A549 (cell line): Measurements from ENCODE around the gene MYLK3. TPM values are rescaled to one million over a fixed set of nuclear protein-coding genes. Genes with fewer than 3 reads are reported as not detected.

Experiments used
- ATAC-seq, 2 experiments: fragments of 200-7000 bp in 1 of 2; fragments of >200 bp in 1 of 2; cut with Nextera tagmentation in 1 of 2; cut with Tn5 transposase in 1 of 2; 3 replicates each; pipeline versions ENCODE4 v1.8.0 to v1.9.1; 2018 to 2020; ENCODE audit warnings: mild to moderate bottlenecking in 1 of 2, moderate library complexity in 1 of 2
- CTCF ChIA-PET: fragments of 300-600 bp; sonication (Branson Sonifier 250); formaldehyde crosslinking; extraction: SDS; loops from one replicate; lab custom pipeline; 2021; ENCODE audit warnings: antibody characterized with exemption, inconsistent platforms; lab: Yijun Ruan, JAX
- POLR2A ChIA-PET: fragments of 350-600 bp; formaldehyde crosslinking; extraction: SDS; loops from one replicate; lab custom pipeline; 2021; ENCODE audit warnings: antibody characterized with exemption, inconsistent platforms; lab: Yijun Ruan, JAX
- DNase-seq, 2 experiments: peaks; one replicate each; pipeline versions ENCODE4 v3.0.0 to v3.0.0-alpha.2; 2011 to 2016; ENCODE audit warnings: low read depth in 1 of 2, low spot score in 1 of 2
- FAIRE-seq: peaks from 2 replicates; lab custom pipeline; 2011; peaks lifted over from hg19 to GRCh38; lab: Jason Lieb, UNC
- H3K27ac ChIP-seq, 2 experiments: fragments of >200 bp; sonication (Bioruptor Twin); formaldehyde crosslinking; 3 replicates each; pipeline ENCODE4 v1.5.1; 2016 to 2017
- H3K4me1 ChIP-seq: fragments of >200 bp; sonication (Bioruptor Twin); formaldehyde crosslinking; 3 replicates; pipeline ENCODE4 v1.6.1; 2016
- H3K4me2 ChIP-seq: fragments of >200 bp; sonication (Bioruptor Twin); formaldehyde crosslinking; 3 replicates; pipeline ENCODE4 v1.6.1; 2016
- H3K4me3 ChIP-seq: fragments of >200 bp; sonication (Bioruptor Twin); formaldehyde crosslinking; 3 replicates; pipeline ENCODE4 v1.5.1; 2016
- H3K9me3 ChIP-seq: fragments of >200 bp; sonication (Bioruptor Twin); formaldehyde crosslinking; 3 replicates; pipeline ENCODE4 v1.6.1; 2016
- BHLHE40 ChIP-seq: IDR thresholded peaks from 2 replicates; pipeline ENCODE4 v1.6.1; 2012; ENCODE audit warnings: low read depth, low read length, inconsistent platforms
- CEBPB ChIP-seq, 2 experiments: fragments of >200 bp in 1 of 2; sonication (Bioruptor Twin) in 1 of 2; formaldehyde crosslinking in 1 of 2; IDR thresholded peaks; 2 replicates each; pipeline ENCODE4 v1.6.1; 2012 to 2016
- CHD2 ChIP-seq: fragments of 150-350 bp; IDR thresholded peaks from 2 replicates; pipeline ENCODE4 v1.6.1; 2014; ENCODE audit warnings: low read length; ENCODE audit not compliant: partially characterized antibody
- EHMT2 ChIP-seq: fragments of 200-600 bp; sonication (generic); IDR thresholded peaks from 2 replicates; pipeline ENCODE4 v1.6.1; 2016; ENCODE audit warnings: antibody characterized with exemption, low read depth, mild to moderate bottlenecking, moderate library complexity
- EP300 ChIP-seq, 2 experiments: fragments of >200 bp; sonication (Bioruptor Twin); formaldehyde crosslinking; IDR thresholded peaks; 2 replicates in 1 of 2; 3 replicates in 1 of 2; pipeline ENCODE4 v1.6.1; 2016 to 2017
- HES2 ChIP-seq: fragments of >200 bp; sonication (Bioruptor Twin); formaldehyde crosslinking; IDR thresholded peaks from 2 replicates; pipeline ENCODE4 v1.6.1; 2016
- HOXA7 ChIP-seq: fragments of 250-450 bp; sonication (Bioruptor Pico); IDR thresholded peaks from 2 replicates; pipeline ENCODE4 v1.5.0; 2020; ENCODE audit warnings: mild to moderate bottlenecking, moderate library complexity
- HOXB5 ChIP-seq: fragments of 250-450 bp; sonication (Bioruptor Pico); IDR thresholded peaks from 2 replicates; pipeline ENCODE4 v1.5.0; 2020; ENCODE audit warnings: mild to moderate bottlenecking, moderate library complexity
- MAFK ChIP-seq: fragments of 450-650 bp; IDR thresholded peaks from 2 replicates; pipeline ENCODE4 v1.6.1; 2014; ENCODE audit not compliant: partially characterized antibody
- MAZ ChIP-seq: fragments of 150-350 bp; IDR thresholded peaks from 2 replicates; pipeline ENCODE4 v1.6.1; 2014; ENCODE audit warnings: antibody characterized with exemption, low read depth, low read length, borderline replicate concordance
- NFE2L2 ChIP-seq: fragments of 150-350 bp; conservative IDR thresholded peaks from 2 replicates; pipeline ENCODE4 v1.6.1; 2014; ENCODE audit warnings: low read length
- POLR2A ChIP-seq: IDR thresholded peaks from 2 replicates; pipeline ENCODE4 v1.6.1; 2012; ENCODE audit warnings: mild to moderate bottlenecking, low read length
- POLR2AphosphoS2 ChIP-seq: conservative IDR thresholded peaks from 2 replicates; pipeline ENCODE4 v1.6.1; 2012; ENCODE audit warnings: low read length, improper control_type of control experiment, inconsistent platforms
- RCOR1 ChIP-seq: fragments of 150-350 bp; IDR thresholded peaks from 2 replicates; pipeline ENCODE4 v1.6.1; 2014; ENCODE audit warnings: antibody characterized with exemption, low read length, low read depth
- REST ChIP-seq: fragments of 200-600 bp; sonication (generic); IDR thresholded peaks from 2 replicates; pipeline ENCODE4 v1.6.1; 2016; ENCODE audit warnings: antibody characterized with exemption, mild to moderate bottlenecking, moderate library complexity
- SMC3 ChIP-seq: fragments of >200 bp; sonication (Bioruptor Twin); formaldehyde crosslinking; IDR thresholded peaks from 3 replicates; pipeline ENCODE4 v1.6.1; 2018; ENCODE audit warnings: inconsistent platforms
- SREBF2 ChIP-seq: fragments of 450-650 bp; IDR thresholded peaks from 2 replicates; pipeline ENCODE4 v1.6.1; 2014; ENCODE audit warnings: mild to moderate bottlenecking, moderate library complexity
- TP53 ChIP-seq: fragments of 250-450 bp; sonication (Bioruptor Pico); IDR thresholded peaks from 2 replicates; pipeline ENCODE4 v1.5.0; 2021; ENCODE audit warnings: mild to moderate bottlenecking, moderate library complexity
- ZFP36 ChIP-seq: fragments of 450-650 bp; IDR thresholded peaks from 2 replicates; pipeline ENCODE4 v1.6.1; 2014; ENCODE audit warnings: borderline replicate concordance; ENCODE audit not compliant: partially characterized antibody
- WGBS: methylation state at CpG from one replicate; pipeline ENCODE4 v1.1.6; 2017; ENCODE audit errors: missing lambda C conversion rate; 5-methylcytosine and 5-hydroxymethylcytosine counted together
- polyA plus RNA-seq, 4 experiments: library from polyadenylated mRNA; depleted of rRNA in 3 of 4; stranded (reverse); fragments of >200 nt; fragmentation: RNase III in 1 of 4; extraction: RNeasy Plus Mini Kit Qiagen cat#74134 plus additional on column Dnase treatment in 1 of 4; gene quantifications; 2 replicates in 3 of 4; 3 replicates in 1 of 4; pipeline ENCODE4 v1.2.3, GENCODE V29; 2011 to 2017
- TF ChIP-seq, protein P1 (sequence below): fragments of 250-450 bp; sonication (Bioruptor Pico); IDR thresholded peaks from 2 replicates; pipeline ENCODE4 v1.5.0; 2021; ENCODE audit warnings: mild to moderate bottlenecking, moderate library complexity, borderline replicate concordance
- TF ChIP-seq, protein P2 (sequence below): IDR thresholded peaks from 2 replicates; pipeline ENCODE4 v1.6.1; 2012
- TF ChIP-seq, protein P3 (sequence below): IDR thresholded peaks from 2 replicates; pipeline ENCODE4 v1.6.1; 2012
- TF ChIP-seq, protein P4 (sequence below): IDR thresholded peaks from 2 replicates; pipeline ENCODE4 v1.6.1; 2012; ENCODE audit warnings: low read depth, borderline replicate concordance

MYLK3 gene
- polyA plus RNA-seq, 2 of the 4 experiments (the other 2 are of a cell fraction): 0.05 to 0.16 TPM

- WGBS: 52% methylated on average over 3 of the region's 3 CpGs
- ATAC-seq: no peak
These were observed 14.4 kb upstream of the MYLK3 start for GRCh38 chr16:46762583-46762982.

GRCh38 chr16:46759309-46759708 lies 11.2 kb upstream of the MYLK3 start:
- no peak for FAIRE-seq
- CTCF ChIA-PET: interaction anchor here (0.9 kb wide), 1 partner anchor 130 kb away, joined by 3 read pairs; no protein-coding TSS in a partner anchor

More at GRCh38 chr16:46762583-46762982, 14.4 kb upstream of the MYLK3 start:
- FAIRE-seq (no peak), DNase-seq (no peak)
- H3K9me3 ChIP-seq: no peaks in the 10 kb centered on the region
- TF ChIP-seq RCOR1 (no peak), EHMT2 (no peak), MAFK (no peak)
- TF ChIP-seq, protein P1, sequence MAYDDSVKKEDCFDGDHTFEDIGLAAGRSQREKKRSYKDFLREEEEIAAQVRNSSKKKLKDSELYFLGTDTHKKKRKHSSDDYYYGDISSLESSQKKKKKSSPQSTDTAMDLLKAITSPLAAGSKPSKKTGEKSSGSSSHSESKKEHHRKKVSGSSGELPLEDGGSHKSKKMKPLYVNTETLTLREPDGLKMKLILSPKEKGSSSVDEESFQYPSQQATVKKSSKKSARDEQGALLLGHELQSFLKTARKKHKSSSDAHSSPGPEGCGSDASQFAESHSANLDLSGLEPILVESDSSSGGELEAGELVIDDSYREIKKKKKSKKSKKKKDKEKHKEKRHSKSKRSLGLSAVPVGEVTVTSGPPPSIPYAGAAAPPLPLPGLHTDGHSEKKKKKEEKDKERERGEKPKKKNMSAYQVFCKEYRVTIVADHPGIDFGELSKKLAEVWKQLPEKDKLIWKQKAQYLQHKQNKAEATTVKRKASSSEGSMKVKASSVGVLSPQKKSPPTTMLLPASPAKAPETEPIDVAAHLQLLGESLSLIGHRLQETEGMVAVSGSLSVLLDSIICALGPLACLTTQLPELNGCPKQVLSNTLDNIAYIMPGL: no peak
- TF ChIP-seq, protein P2, sequence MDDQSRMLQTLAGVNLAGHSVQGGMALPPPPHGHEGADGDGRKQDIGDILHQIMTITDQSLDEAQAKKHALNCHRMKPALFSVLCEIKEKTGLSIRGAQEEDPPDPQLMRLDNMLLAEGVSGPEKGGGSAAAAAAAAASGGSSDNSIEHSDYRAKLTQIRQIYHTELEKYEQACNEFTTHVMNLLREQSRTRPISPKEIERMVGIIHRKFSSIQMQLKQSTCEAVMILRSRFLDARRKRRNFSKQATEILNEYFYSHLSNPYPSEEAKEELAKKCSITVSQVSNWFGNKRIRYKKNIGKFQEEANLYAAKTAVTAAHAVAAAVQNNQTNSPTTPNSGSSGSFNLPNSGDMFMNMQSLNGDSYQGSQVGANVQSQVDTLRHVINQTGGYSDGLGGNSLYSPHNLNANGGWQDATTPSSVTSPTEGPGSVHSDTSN: no peak
- TF ChIP-seq, all 56 proteins: peak for 0
- Histone ChIP-seq H3K4me2 (no peak overlapping the region), H3K4me3 (no peak overlapping the region), H3K4me1 (no peaks in the 10 kb centered on the region), H3K27ac (no peak overlapping the region)
- CTCF ChIA-PET: no interaction called here
- POLR2A ChIA-PET: no interaction called here

DNA sequence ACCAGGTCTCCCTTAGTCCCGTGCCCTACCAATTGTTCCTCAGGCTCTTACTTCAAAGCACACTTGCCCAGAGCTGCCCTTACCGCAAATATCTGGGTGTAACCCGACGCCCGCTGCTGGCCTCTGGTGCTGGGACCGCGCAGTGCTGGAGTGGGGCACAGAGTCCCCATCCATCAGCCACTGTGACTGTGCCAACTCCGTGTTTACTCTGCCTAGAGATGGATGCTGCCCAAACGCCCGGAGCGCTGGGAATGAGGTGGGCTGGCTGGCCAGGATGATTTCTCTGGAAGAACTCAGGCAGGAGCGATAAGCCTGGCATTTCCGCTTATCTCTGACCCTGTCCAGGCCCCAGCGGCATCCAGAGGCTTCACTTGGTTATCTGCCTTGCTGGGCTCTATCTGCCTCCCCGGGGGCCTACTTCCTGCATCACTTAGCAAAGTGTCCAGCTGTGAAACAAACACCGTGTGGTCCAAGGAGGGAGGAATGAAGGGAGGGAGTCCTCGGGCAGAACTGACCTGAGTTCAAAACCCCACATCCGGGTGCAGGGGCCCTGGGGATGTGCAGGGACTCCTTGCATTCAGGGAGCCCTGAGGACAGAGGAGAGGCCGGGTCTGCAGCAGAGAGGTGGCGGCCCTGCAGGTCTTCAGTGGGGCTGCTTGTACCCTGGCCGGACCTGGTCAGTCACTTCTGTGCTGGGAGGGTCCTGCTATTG lies 9.4 kb upstream of the MYLK3 start:
- FAIRE-seq (no peak), DNase-seq (no peak), ATAC-seq (peak; percentile 41 to 45; a peak in 4 of 6 replicates)
- CTCF ChIA-PET: no interaction called here
- Histone ChIP-seq H3K4me1 (no peaks in the 10 kb centered on the region), H3K27ac (no peak overlapping the region), H3K9me3 (no peaks in the 10 kb centered on the region), H3K4me3 (no peak overlapping the region), H3K4me2 (no peak overlapping the region)
- 61% methylated on average over 20 of the region's 21 CpGs for WGBS
- POLR2A ChIA-PET: no interaction called here
- TF ChIP-seq, protein P3, sequence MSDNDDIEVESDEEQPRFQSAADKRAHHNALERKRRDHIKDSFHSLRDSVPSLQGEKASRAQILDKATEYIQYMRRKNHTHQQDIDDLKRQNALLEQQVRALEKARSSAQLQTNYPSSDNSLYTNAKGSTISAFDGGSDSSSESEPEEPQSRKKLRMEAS: no peak
- TF ChIP-seq ZFP36: no peak
- TF ChIP-seq HES2: no peak
- no peak for TF ChIP-seq SREBF2
- no peak for TF ChIP-seq TP53
- TF ChIP-seq REST: no peak
- no peak for TF ChIP-seq HOXA7 (CRISPR knock-in tag)
- no peak for TF ChIP-seq NFE2L2
- no peak for TF ChIP-seq EP300 (IDR thresholded peaks at IDR 0.05)
- TF ChIP-seq, protein P1: no peak

More at GRCh38 chr16:46759309-46759708, 11.2 kb upstream of the MYLK3 start:
- TF ChIP-seq, protein P2: no peak
- TF ChIP-seq MAZ (no peak), BHLHE40 (no peak), POLR2A (no peak), CEBPB (IDR thresholded peaks at IDR 0.05) (no peak), HOXB5 (no peak), POLR2AphosphoS2 (no peak), SMC3 (no peak), ZFP36 (no peak), EHMT2 (no peak), CHD2 (no peak), MAFK (no peak)
- TF ChIP-seq, protein P4, sequence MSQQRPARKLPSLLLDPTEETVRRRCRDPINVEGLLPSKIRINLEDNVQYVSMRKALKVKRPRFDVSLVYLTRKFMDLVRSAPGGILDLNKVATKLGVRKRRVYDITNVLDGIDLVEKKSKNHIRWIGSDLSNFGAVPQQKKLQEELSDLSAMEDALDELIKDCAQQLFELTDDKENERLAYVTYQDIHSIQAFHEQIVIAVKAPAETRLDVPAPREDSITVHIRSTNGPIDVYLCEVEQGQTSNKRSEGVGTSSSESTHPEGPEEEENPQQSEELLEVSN: no peak
- TF ChIP-seq, all 56 proteins: peak for 0
- ATAC-seq (no peak), DNase-seq (no peak)
- Histone ChIP-seq H3K4me2 (no peak overlapping the region), H3K27ac (no peak overlapping the region), H3K9me3 (no peaks in the 10 kb centered on the region), H3K4me3 (no peak overlapping the region), H3K4me1 (no peaks in the 10 kb centered on the region)
- WGBS: 54% methylated on average over 5 of the region's 5 CpGs
- POLR2A ChIA-PET: no interaction called here
